HEK293T (cell line): ENCODE results near the gene ATAD2B.

Experiments used
- CTCF ChIA-PET: fragments of 350-600 bp; formaldehyde crosslinking; extraction: SDS; loops from one replicate; lab custom pipeline; 2021; ENCODE audit warnings: antibody characterized with exemption, inconsistent platforms; lab: Yijun Ruan, JAX
- POLR2A ChIA-PET: fragments of 350-600 bp; formaldehyde crosslinking; extraction: SDS; loops from one replicate; lab custom pipeline; 2020; ENCODE audit warnings: antibody characterized with exemption, inconsistent platforms; lab: Yijun Ruan, JAX
- DNase-seq: peaks from one replicate; pipeline ENCODE4 v3.0.0; 2012; ENCODE audit warnings: mixed read lengths; ENCODE audit errors: extremely low spot score
- ARNT ChIP-seq: fragments of 450-650 bp; IDR thresholded peaks from 2 replicates; pipeline ENCODE4 v1.6.1; 2017; ENCODE audit warnings: mild to moderate bottlenecking
- BHLHE40 ChIP-seq: fragments of 450-650 bp; IDR thresholded peaks from 2 replicates; pipeline ENCODE4 v1.6.1; 2016; ENCODE audit warnings: mild to moderate bottlenecking, moderate library complexity, borderline replicate concordance
- CTBP1 ChIP-seq: fragments of 450-650 bp; IDR thresholded peaks from 2 replicates; pipeline ENCODE4 v1.6.1; 2016; ENCODE audit warnings: borderline replicate concordance
- ELF4 ChIP-seq: fragments of 450-650 bp; IDR thresholded peaks from 2 replicates; pipeline ENCODE4 v1.6.1; 2017; ENCODE audit warnings: antibody characterized with exemption
- FOXA1 ChIP-seq: fragments of 450-650 bp; IDR thresholded peaks from 2 replicates; pipeline ENCODE4 v1.6.1; 2016; ENCODE audit warnings: mild to moderate bottlenecking
- FOXK2 ChIP-seq: fragments of 450-650 bp; IDR thresholded peaks from 2 replicates; pipeline ENCODE4 v1.6.1; 2016; ENCODE audit warnings: mild to moderate bottlenecking
- FOXM1 ChIP-seq: fragments of 450-650 bp; IDR thresholded peaks from 2 replicates; pipeline ENCODE4 v1.6.1; 2017; ENCODE audit warnings: mild to moderate bottlenecking, borderline replicate concordance
- HDGF ChIP-seq: fragments of 450-650 bp; IDR thresholded peaks from 2 replicates; pipeline ENCODE4 v1.6.1; 2017; ENCODE audit warnings: antibody characterized with exemption, borderline replicate concordance
- L3MBTL2 ChIP-seq: fragments of 450-650 bp; conservative IDR thresholded peaks from 2 replicates; pipeline ENCODE4 v1.6.1; 2016; ENCODE audit warnings: mild to moderate bottlenecking
- LEF1 ChIP-seq: fragments of 450-650 bp; IDR thresholded peaks from 2 replicates; pipeline ENCODE4 v1.6.1; 2017; ENCODE audit warnings: mild to moderate bottlenecking, borderline replicate concordance
- NFRKB ChIP-seq: fragments of 450-650 bp; IDR thresholded peaks from 2 replicates; pipeline ENCODE4 v1.6.1; 2016; ENCODE audit warnings: mild to moderate bottlenecking, moderate library complexity
- SP1 ChIP-seq: fragments of 450-650 bp; IDR thresholded peaks from 2 replicates; pipeline ENCODE4 v1.6.1; 2017
- SUZ12 ChIP-seq: fragments of 450-650 bp; IDR thresholded peaks from 2 replicates; pipeline ENCODE4 v1.6.1; 2016; ENCODE audit warnings: mild to moderate bottlenecking
- TARDBP ChIP-seq: fragments of 450-650 bp; IDR thresholded peaks from 2 replicates; pipeline ENCODE4 v1.6.1; 2016
- ZNF384 ChIP-seq: fragments of 450-650 bp; IDR thresholded peaks from 2 replicates; pipeline ENCODE4 v1.6.1; 2016
- TF ChIP-seq, protein P1 (sequence below): fragments of 450-650 bp; IDR thresholded peaks from 2 replicates; pipeline ENCODE4 v1.6.1; 2016

Gene ATAD2B

DNA sequence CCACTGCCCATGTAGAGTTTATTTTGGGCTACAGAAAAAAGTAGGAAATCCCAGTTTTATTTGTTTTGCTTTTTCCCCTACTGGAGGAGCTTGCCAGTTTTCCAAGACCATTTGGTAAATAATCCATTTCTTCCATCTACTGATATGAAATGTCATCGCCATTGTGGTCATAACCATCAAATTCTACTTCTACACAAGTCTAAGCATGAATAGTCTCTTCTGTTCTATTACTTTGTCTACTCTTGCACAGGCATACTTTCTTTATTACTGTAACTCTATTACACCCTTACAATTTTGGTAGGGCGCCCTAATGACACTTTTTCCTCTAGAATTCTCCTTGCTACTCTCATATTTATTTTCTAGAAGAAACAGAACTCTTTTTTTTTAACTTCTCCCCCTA is 120.7 kb downstream of the ATAD2B start:
- ChIA-PET POLR2A (no interaction called here), CTCF (no interaction called here)
- TF ChIP-seq, protein P1, sequence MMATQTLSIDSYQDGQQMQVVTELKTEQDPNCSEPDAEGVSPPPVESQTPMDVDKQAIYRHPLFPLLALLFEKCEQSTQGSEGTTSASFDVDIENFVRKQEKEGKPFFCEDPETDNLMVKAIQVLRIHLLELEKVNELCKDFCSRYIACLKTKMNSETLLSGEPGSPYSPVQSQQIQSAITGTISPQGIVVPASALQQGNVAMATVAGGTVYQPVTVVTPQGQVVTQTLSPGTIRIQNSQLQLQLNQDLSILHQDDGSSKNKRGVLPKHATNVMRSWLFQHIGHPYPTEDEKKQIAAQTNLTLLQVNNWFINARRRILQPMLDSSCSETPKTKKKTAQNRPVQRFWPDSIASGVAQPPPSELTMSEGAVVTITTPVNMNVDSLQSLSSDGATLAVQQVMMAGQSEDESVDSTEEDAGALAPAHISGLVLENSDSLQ: no peak
- TF ChIP-seq TARDBP (no peak), FOXK2 (no peak), ARNT (no peak), ZNF384 (no peak), L3MBTL2 (no peak), HDGF (no peak), NFRKB (no peak), BHLHE40 (no peak), SUZ12 (no peak), FOXM1 (no peak), SP1 (no peak), FOXA1 (no peak), ELF4 (no peak), CTBP1 (no peak), LEF1 (no peak)
- no peak for DNase-seq

DNA sequence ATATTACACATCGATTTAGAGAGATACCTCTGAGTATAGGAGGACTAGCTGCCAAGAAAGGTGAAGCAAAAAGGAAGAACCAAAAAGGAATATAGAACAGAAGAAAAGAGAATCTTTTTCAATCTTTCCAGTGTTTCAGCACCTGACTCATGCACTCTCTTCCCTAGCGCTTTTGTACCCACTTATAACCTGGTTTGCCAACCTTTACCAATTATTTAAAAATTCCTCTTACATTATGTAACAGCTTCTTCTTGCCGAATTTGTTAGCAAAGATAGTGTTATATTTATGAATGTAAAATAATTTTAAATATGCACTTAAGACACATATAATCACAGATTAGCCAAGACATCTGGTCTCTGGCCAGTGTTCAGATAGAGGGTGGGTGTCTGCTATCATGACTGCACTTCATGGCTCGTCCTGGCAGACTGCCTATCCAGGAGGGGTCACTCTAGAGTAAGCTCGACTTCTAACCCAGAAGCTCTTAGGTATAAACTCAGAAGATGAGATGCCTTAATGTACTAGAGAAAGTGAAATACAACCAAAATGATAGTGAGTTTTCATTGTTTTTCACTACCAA is 122.9 kb downstream of the ATAD2B start:
- ChIA-PET CTCF (interaction anchor here (0.7 to 1.2 kb wide), 3 partner anchors 10 to 21 kb away, joined by 3 to 5 read pairs (median 3); no protein-coding TSS in a partner anchor), POLR2A (no interaction called here)
- peak; percentile 56 for DNase-seq
- TF ChIP-seq L3MBTL2 (no peak), LEF1 (no peak), ZNF384 (no peak), SUZ12 (no peak), TARDBP (no peak), NFRKB (no peak), BHLHE40 (no peak)
- TF ChIP-seq, protein P1: no peak

DNA sequence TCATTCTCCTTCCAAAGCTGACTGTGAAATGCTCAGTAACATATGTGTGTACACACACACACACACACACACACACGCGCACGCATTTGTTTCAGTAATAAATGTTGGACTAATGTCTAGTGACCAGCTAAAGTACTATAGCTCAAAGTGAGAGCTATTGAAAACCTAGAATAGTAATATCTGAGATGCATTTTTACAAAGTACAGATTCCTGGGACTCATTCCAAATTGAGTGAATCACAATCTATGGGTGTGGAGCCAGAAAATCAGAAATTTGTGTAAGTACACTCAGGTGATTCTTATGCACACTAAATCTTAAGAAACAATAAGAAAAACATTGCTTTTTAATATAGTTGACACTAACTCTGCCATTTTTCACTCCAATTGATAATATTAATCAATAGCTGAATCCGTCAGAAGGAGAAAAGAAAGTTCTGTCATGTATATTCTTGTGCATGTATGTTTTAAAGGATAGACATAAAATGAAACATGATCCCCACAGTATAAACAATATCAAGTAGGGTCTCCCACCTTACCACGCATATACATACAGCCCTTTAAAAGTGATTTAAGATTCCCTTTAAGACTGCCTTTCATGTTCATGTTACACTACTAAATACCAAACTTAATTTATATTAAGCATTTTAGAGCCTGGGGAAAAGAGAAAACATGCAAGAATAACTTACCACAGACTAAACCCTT is 123.5 kb downstream of the ATAD2B start:
- DNase-seq: no peak
- no peak for TF ChIP-seq SP1
- TF ChIP-seq ARNT: 0 out of 2 replicates have a peak, but pooled peaks have one; percentile 38
- TF ChIP-seq, protein P1: peak; percentile 62
- no peak for TF ChIP-seq ZNF384
- ChIA-PET CTCF (interaction anchor here (0.7 to 1.2 kb wide), 2 partner anchors 17 to 21 kb away, joined by 3 to 5 read pairs; no protein-coding TSS in a partner anchor), POLR2A (interaction anchor here (1.0 kb wide), 1 partner anchor 124 kb away, joined by 3 read pairs; the partner anchor contains the start of gene ATAD2B)

DNA sequence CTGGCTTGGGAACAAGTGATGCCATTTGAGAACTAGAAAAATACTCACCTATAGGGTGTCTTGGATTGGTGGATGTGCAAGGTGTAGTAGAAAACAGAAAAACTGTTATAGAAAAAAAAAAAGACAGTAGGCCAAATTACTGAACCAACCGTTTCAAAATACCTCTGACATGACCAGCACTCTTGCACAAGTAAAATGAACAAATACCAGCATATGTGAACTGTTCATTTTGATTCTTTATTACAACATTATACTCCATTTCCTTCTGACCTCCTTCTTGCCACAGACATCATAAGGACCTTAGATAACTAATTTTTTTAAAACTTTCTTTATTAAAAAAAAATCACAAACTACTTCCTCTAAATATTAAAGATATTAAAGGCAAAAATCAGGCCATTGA is 125.5 kb downstream of the ATAD2B start:
- TF ChIP-seq ARNT (no peak), LEF1 (no peak), CTBP1 (no peak), L3MBTL2 (no peak), FOXA1 (no peak), SUZ12 (no peak), SP1 (no peak), NFRKB (no peak), ELF4 (no peak)
- TF ChIP-seq, protein P1: no peak
- ChIA-PET CTCF (interaction anchor here (0.6 to 0.8 kb wide), 2 partner anchors 126 to 414 kb away, joined by 3 to 4 read pairs; partner anchors contain the start of gene ATAD2B), POLR2A (no interaction called here)
- no peak for DNase-seq

DNA sequence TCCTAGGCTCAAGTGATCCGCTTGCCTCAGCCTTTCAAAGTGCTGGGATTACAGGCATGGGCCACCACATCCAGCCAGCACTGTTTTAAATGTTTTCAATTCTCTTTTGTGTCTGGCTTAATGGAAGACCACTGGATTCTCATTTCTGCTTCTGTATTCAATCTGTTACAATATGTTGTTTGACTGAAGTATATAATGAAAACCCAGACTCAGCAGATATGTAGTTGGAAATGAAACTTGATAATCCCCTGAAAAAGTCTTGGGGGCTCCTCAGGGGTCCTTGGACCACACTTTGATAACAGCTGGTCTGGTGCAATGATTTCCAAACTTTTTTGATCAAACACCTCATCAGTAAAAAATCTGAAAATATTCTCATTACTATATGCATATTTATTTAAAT is 132.7 kb downstream of the ATAD2B start:
- CTCF ChIA-PET: no interaction called here
- POLR2A ChIA-PET: no interaction called here
- TF ChIP-seq ARNT (no peak), CTBP1 (no peak), ZNF384 (no peak), TARDBP (no peak), L3MBTL2 (no peak), NFRKB (no peak), HDGF (no peak), FOXA1 (no peak), SUZ12 (no peak), LEF1 (no peak), BHLHE40 (no peak), FOXK2 (no peak), SP1 (no peak), ELF4 (no peak)
- TF ChIP-seq, protein P1: no peak
- DNase-seq: no peak
